Measurements from ENCODE around the gene RALGAPA2.

DNA sequence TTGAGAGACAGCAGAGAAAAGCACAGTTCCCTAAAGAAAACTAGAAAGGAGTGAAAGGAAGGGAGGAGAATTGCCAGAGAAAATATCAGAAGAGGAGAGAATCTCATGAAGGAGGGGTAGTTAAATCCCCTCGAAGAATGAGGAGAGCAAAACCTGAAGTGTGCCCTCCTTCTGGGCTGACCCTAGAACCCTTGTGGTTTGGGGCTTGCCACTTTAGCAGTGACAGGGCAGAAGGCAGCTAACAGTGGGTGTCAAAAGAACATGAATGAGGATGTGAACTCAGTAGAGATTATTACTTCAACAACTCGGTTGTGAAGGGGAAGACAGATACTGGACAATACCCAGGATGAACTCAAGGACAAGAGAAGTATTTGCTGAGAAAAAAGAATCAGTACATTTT is 73.6 kb downstream of the RALGAPA2 start:
- TF ChIP-seq, protein P1, sequence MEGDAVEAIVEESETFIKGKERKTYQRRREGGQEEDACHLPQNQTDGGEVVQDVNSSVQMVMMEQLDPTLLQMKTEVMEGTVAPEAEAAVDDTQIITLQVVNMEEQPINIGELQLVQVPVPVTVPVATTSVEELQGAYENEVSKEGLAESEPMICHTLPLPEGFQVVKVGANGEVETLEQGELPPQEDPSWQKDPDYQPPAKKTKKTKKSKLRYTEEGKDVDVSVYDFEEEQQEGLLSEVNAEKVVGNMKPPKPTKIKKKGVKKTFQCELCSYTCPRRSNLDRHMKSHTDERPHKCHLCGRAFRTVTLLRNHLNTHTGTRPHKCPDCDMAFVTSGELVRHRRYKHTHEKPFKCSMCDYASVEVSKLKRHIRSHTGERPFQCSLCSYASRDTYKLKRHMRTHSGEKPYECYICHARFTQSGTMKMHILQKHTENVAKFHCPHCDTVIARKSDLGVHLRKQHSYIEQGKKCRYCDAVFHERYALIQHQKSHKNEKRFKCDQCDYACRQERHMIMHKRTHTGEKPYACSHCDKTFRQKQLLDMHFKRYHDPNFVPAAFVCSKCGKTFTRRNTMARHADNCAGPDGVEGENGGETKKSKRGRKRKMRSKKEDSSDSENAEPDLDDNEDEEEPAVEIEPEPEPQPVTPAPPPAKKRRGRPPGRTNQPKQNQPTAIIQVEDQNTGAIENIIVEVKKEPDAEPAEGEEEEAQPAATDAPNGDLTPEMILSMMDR (IDR thresholded peaks at IDR 0.05) = no peak
- no peak for TF ChIP-seq POLR2A (IDR thresholded peaks at IDR 0.05)
